HG03280 (cell line): Measurements from ENCODE around the gene C11orf42.
"Not testable (repeated sequence)": the region's sequence is repeated elsewhere in the genome, so short reads cannot be mapped to it uniquely, and the experiment has no call there.

Experiments used
- ATAC-seq: cut with Tn5 transposase; IDR thresholded peaks from one replicate; pipeline ENCODE4 v1.9.1; 2021; ENCODE audit warnings: mild to moderate bottlenecking, moderate library complexity; ENCODE audit not compliant: unreplicated experiment

Gene C11orf42

GRCh38 chr11:6219359-6219758 is 14.0 kb downstream of the C11orf42 start:
- ATAC-seq: no peak

GRCh38 chr11:6223854-6224253 is 18.5 kb downstream of the C11orf42 start:
- no peak for ATAC-seq

GRCh38 chr11:6224421-6224820 is 19.1 kb downstream of the C11orf42 start:
- ATAC-seq: no peak

- ATAC-seq: no peak
Observed at GRCh38 chr11:6225024-6225423, 19.7 kb downstream of the C11orf42 start.

- ATAC-seq: no peak
Observed at GRCh38 chr11:6225896-6226295, 20.5 kb downstream of the C11orf42 start.

GRCh38 chr11:6228520-6228919 is 23.2 kb downstream of the C11orf42 start:
- ATAC-seq: no peak

- no peak for ATAC-seq
Observed at GRCh38 chr11:6229911-6230310, 24.6 kb downstream of the C11orf42 start.

- ATAC-seq: no peak
Observed at GRCh38 chr11:6232899-6233298, 27.5 kb downstream of the C11orf42 start.

- peak; percentile 0 for ATAC-seq
Observed at GRCh38 chr11:6233984-6234386, 28.6 kb downstream of the C11orf42 start.

GRCh38 chr11:6234387-6235107 is 29.2 kb downstream of the C11orf42 start, which contains the start of gene FHIP1B:
Gene FHIP1B (minus strand): TSS chr11:6234636. CDS start chr11:6224516, 10,120 bp downstream.
- ATAC-seq: peak; percentile 94

- no peak for ATAC-seq
Observed at GRCh38 chr11:6237266-6237665, 31.9 kb downstream of the C11orf42 start.

- no peak for ATAC-seq
Observed at GRCh38 chr11:6237761-6238302, 32.5 kb downstream of the C11orf42 start.

- no peak for ATAC-seq
Observed at GRCh38 chr11:6238902-6239301, 33.5 kb downstream of the C11orf42 start, which contains the start of gene CNGA4. Gene CNGA4 (plus strand): TSS chr11:6239089. CDS start chr11:6239207, 118 bp downstream.

GRCh38 chr11:6240139-6240538 is 34.8 kb downstream of the C11orf42 start:
- no peak for ATAC-seq

GRCh38 chr11:6240781-6241180 is 35.4 kb downstream of the C11orf42 start:
- no peak for ATAC-seq

- no peak for ATAC-seq
Observed at GRCh38 chr11:6241316-6241715, 36.0 kb downstream of the C11orf42 start.

- no peak for ATAC-seq
Observed at GRCh38 chr11:6245536-6245935, 40.2 kb downstream of the C11orf42 start.

GRCh38 chr11:6248248-6248647 is 42.9 kb downstream of the C11orf42 start:
- no peak for ATAC-seq

GRCh38 chr11:6248897-6249296 is 43.5 kb downstream of the C11orf42 start:
- ATAC-seq: not testable (repeated sequence)

GRCh38 chr11:6249770-6250555 is 44.6 kb downstream of the C11orf42 start:
- no peak for ATAC-seq

GRCh38 chr11:6251120-6251733 is 45.9 kb downstream of the C11orf42 start:
- ATAC-seq: peak; percentile 75
